HUES6 (cell line): Measurements from ENCODE around the gene IGFL4.

Experiments
- H3K27ac ChIP-seq: 2 replicates; pipeline ENCODE4 v1.7.0; 2013; ENCODE audit warnings: low read depth, mild to moderate bottlenecking, low read length, inconsistent platforms
- H3K27me3 ChIP-seq: 2 replicates; pipeline ENCODE4 v1.6.1; 2013; ENCODE audit warnings: low read length; ENCODE audit not compliant: control insufficient read depth, insufficient read depth
- H3K36me3 ChIP-seq: 2 replicates; pipeline ENCODE4 v1.6.1; 2013; ENCODE audit warnings: low read length; ENCODE audit not compliant: control insufficient read depth, insufficient read depth
- H3K4me1 ChIP-seq: 2 replicates; pipeline ENCODE4 v1.6.1; 2013; ENCODE audit warnings: low read length; ENCODE audit not compliant: control insufficient read depth, insufficient read depth
- H3K4me3 ChIP-seq: 2 replicates; pipeline ENCODE4 v1.5.1; 2013; ENCODE audit warnings: low read depth, low read length
- H3K9ac ChIP-seq: one replicate; pipeline ENCODE4 v1.6.1; 2013; ENCODE audit warnings: mild to moderate bottlenecking, low read length
- H3K9me3 ChIP-seq: 2 replicates; pipeline ENCODE4 v1.6.1; 2013; ENCODE audit warnings: low read depth, low read length; ENCODE audit not compliant: control insufficient read depth, insufficient read depth

IGFL4 gene

GRCh38 chr19:46058778-46059177 lies 18.0 kb upstream of the IGFL4 start:
- Histone ChIP-seq H3K4me1 (no peaks in the 10 kb centered on the region), H3K27ac (no peak overlapping the region), H3K9ac (no peak overlapping the region), H3K36me3 (no peaks in the 10 kb centered on the region), H3K4me3 (no peak overlapping the region), H3K9me3 (peaks cover 35% of the 10 kb centered on the region), H3K27me3 (peaks cover 4% of the 10 kb centered on the region; the same call in 1 of the 2 replicates)

GRCh38 chr19:46056536-46056935 lies 15.7 kb upstream of the IGFL4 start:
- Histone ChIP-seq H3K4me1 (no peaks in the 10 kb centered on the region), H3K27me3 (peaks cover 4% of the 10 kb centered on the region; the same call in 1 of the 2 replicates), H3K9ac (no peak overlapping the region), H3K4me3 (no peak overlapping the region), H3K9me3 (peaks cover 28% of the 10 kb centered on the region), H3K27ac (no peak overlapping the region), H3K36me3 (no peaks in the 10 kb centered on the region)

- peaks cover 4% of the 10 kb centered on the region; the same call in 1 of the 2 replicates for H3K27me3 ChIP-seq
- no peaks in the 10 kb centered on the region for H3K36me3 ChIP-seq
- H3K27ac ChIP-seq = no peak overlapping the region
- H3K4me1 ChIP-seq = no peaks in the 10 kb centered on the region
- H3K9ac ChIP-seq = no peak overlapping the region
- no peak overlapping the region for H3K4me3 ChIP-seq
- H3K9me3 ChIP-seq = 0 out of 2 replicates have a peak, but pooled peaks cover under 1% of the 10 kb centered on the region
Observed at GRCh38 chr19:46052896-46053295, 12.1 kb upstream of the IGFL4 start.

GRCh38 chr19:46049597-46049996 lies 8.8 kb upstream of the IGFL4 start:
- Histone ChIP-seq H3K27me3 (peaks cover 3% of the 10 kb centered on the region; the same call in 1 of the 2 replicates), H3K9ac (no peak overlapping the region), H3K4me1 (no peaks in the 10 kb centered on the region), H3K27ac (no peak overlapping the region), H3K9me3 (no peaks in the 10 kb centered on the region), H3K36me3 (no peaks in the 10 kb centered on the region), H3K4me3 (no peak overlapping the region)

- H3K9me3 ChIP-seq = peaks cover 12% of the 10 kb centered on the region
- H3K27me3 ChIP-seq = peaks cover 6% of the 10 kb centered on the region
- no peaks in the 10 kb centered on the region for H3K36me3 ChIP-seq
- no peaks in the 10 kb centered on the region for H3K4me1 ChIP-seq
- no peak overlapping the region for H3K27ac ChIP-seq
- H3K4me3 ChIP-seq = no peak overlapping the region
- H3K9ac ChIP-seq = no peak overlapping the region
Observed at GRCh38 chr19:46043519-46043918, 2.7 kb upstream of the IGFL4 start.

- H3K27ac ChIP-seq = no peak overlapping the region
- H3K4me3 ChIP-seq = no peak overlapping the region
- no peak overlapping the region for H3K9ac ChIP-seq
- H3K36me3 ChIP-seq = no peaks in the 10 kb centered on the region
- H3K9me3 ChIP-seq = peaks cover 13% of the 10 kb centered on the region
- peaks cover 6% of the 10 kb centered on the region for H3K27me3 ChIP-seq
- H3K4me1 ChIP-seq = no peaks in the 10 kb centered on the region
Observed at GRCh38 chr19:46042252-46042883, 1.6 kb upstream of the IGFL4 start.

- no peaks in the 10 kb centered on the region for H3K4me1 ChIP-seq
- H3K36me3 ChIP-seq = no peaks in the 10 kb centered on the region
- no peak overlapping the region for H3K4me3 ChIP-seq
- no peak overlapping the region for H3K27ac ChIP-seq
- peaks cover 4% of the 10 kb centered on the region for H3K27me3 ChIP-seq
- H3K9ac ChIP-seq = no peak overlapping the region
- H3K9me3 ChIP-seq = peaks cover 15% of the 10 kb centered on the region
Observed at GRCh38 chr19:46040125-46040524, 677 bp downstream of the IGFL4 start.

GRCh38 chr19:46036744-46037128 lies 4.1 kb downstream of the IGFL4 start:
- H3K9me3 ChIP-seq = peaks cover 3% of the 10 kb centered on the region; the same call in 1 of the 2 replicates
- H3K4me3 ChIP-seq = no peak overlapping the region
- H3K27me3 ChIP-seq = peaks cover 4% of the 10 kb centered on the region
- no peaks in the 10 kb centered on the region for H3K4me1 ChIP-seq
- H3K9ac ChIP-seq = no peak overlapping the region
- H3K36me3 ChIP-seq = no peaks in the 10 kb centered on the region
- no peak overlapping the region for H3K27ac ChIP-seq

GRCh38 chr19:46035986-46036743 lies 4.6 kb downstream of the IGFL4 start:
- Histone ChIP-seq H3K27ac (no peak overlapping the region), H3K9ac (no peak overlapping the region), H3K4me1 (no peaks in the 10 kb centered on the region), H3K36me3 (no peaks in the 10 kb centered on the region), H3K9me3 (peaks cover 3% of the 10 kb centered on the region; the same call in 1 of the 2 replicates), H3K27me3 (peaks cover 4% of the 10 kb centered on the region), H3K4me3 (no peak overlapping the region)

- no peak overlapping the region for H3K27ac ChIP-seq
- H3K36me3 ChIP-seq = no peaks in the 10 kb centered on the region
- H3K9ac ChIP-seq = no peak overlapping the region
- peaks cover 4% of the 10 kb centered on the region; the same call in 1 of the 2 replicates for H3K27me3 ChIP-seq
- H3K4me1 ChIP-seq = no peaks in the 10 kb centered on the region
- H3K9me3 ChIP-seq = peaks cover 3% of the 10 kb centered on the region; the same call in 1 of the 2 replicates
- no peak overlapping the region for H3K4me3 ChIP-seq
Observed at GRCh38 chr19:46035546-46035945, 5.3 kb downstream of the IGFL4 start.

- H3K9ac ChIP-seq = no peak overlapping the region
- no peaks in the 10 kb centered on the region for H3K4me1 ChIP-seq
- H3K27ac ChIP-seq = no peak overlapping the region
- peaks cover 2% of the 10 kb centered on the region; the same call in 1 of the 2 replicates for H3K36me3 ChIP-seq
- H3K9me3 ChIP-seq = peaks cover 3% of the 10 kb centered on the region; the same call in 1 of the 2 replicates
- no peaks in the 10 kb centered on the region for H3K27me3 ChIP-seq
- H3K4me3 ChIP-seq = no peak overlapping the region
Observed at GRCh38 chr19:46033401-46033800, 7.4 kb downstream of the IGFL4 start.
